D721Med (cell line): Measurements from ENCODE around the gene TUBGCP2.
"Not testable (repeated sequence)": the region's sequence is repeated elsewhere in the genome, so short reads cannot be mapped to it uniquely, and the experiment has no call there.

Experiments used
- DNase-seq: peaks from one replicate; pipeline ENCODE4 v3.0.0; 2011; ENCODE audit warnings: low spot score; ENCODE audit not compliant: insufficient read length
- FAIRE-seq: peaks from 2 replicates; lab custom pipeline; 2011; peaks lifted over from hg19 to GRCh38; lab: Jason Lieb, UNC
- CTCF ChIP-seq: IDR thresholded peaks from 2 replicates; pipeline ENCODE4 v1.5.1; 2012; ENCODE audit warnings: mild to moderate bottlenecking, control low read depth; ENCODE audit not compliant: insufficient read depth; ENCODE audit errors: missing control alignments

Gene TUBGCP2

GRCh38 chr10:133236401-133237240 is 72.1 kb downstream of the TUBGCP2 start:
- no peak for FAIRE-seq
- no peak for TF ChIP-seq CTCF
- no peak for DNase-seq

DNA sequence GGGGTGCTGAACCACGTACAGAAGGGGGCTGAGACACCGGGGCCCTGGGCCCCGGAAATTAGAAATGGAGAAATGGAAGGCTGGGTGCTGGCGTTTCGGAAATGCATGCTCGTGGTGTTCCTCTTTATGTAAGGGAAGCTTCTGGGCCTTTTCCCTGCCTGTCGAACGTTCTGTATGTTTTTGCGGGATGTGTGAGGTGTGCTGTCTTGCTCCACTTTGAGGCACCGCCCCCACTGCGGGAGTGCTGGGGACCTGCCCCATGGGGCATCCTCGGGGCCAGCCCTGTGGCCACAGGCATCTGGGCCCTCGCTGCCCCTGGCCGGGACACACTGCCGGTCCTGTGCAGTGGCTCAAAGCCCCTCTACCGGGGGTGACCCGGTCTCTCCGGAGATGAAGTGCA is 72.7 kb downstream of the TUBGCP2 start:
- no peak for FAIRE-seq
- no peak for TF ChIP-seq CTCF
- DNase-seq: no peak

GRCh38 chr10:133235265-133235855 is 73.3 kb downstream of the TUBGCP2 start:
- no peak for TF ChIP-seq CTCF
- no peak for FAIRE-seq
- DNase-seq: no peak

- DNase-seq, FAIRE-seq: not testable (repeated sequence)
Measured at GRCh38 chr10:133234796-133235195, 73.9 kb downstream of the TUBGCP2 start.

DNA sequence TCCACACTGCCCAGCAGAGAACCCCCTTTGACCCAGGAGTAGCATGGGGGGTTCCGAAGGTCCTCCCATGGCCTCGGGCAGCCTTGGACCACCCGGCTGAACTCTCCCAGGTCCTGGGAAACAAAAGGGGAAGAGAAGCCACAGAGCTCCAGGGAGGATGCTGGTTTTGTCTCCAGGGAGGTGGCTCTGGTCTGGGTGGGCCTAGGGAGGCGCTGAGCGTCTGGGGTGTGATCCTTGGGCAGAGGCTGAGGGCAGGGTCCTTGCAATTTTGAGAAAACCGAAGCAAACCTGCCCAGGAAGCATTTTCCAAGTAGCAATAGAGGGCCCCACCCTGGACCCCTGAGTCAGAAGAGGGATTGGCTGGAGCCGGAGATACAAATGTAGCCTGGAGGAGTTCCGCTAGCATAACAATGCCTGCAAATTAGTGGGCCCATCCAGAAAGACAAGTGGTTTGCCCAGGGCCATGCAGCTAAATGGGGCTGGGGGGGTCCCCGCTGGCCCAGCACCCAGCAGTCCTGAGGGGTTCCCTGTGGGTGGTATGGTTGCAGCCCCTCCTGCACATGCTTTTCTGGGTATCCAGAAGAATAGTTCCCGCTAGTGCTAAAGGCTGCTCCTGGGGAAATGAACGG is 76.6 kb downstream of the TUBGCP2 start:
- FAIRE-seq (no peak), DNase-seq (no peak)
- no peak for TF ChIP-seq CTCF

DNA sequence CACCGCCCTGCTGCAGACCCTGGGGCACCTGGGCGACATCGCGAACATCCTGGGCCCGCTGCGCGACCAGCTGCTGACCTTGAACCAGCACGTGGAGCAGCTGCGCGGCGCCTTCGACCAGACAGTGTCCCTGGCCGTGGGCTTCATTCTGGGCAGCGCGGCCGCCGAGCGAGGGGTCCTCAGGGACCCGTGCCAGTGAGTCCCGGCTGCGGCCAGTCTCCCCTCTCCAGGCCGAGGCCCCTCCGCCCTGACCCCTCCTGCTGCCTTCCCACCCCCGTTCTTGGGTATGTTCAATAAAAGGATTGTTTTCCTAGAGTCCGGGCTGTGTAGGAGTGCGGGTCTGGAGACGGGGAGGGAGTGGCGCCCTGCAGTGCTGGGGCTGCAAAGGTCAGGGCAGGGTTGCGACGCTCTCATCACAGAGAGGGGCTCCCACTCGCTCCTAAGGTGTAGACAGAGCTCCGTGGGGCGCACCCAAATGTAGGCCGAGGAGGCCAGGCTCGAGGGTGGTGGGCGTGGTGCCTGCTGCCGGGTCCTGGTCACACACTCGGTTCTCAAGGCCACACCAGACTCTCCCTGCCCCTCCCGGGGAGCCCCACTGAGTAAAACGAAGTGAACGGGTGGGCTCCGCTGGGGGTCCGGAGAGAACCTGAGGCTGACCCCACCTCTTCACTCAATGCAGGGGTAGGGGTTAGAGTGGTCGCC is 77.3 kb downstream of the TUBGCP2 start:
- no peak for TF ChIP-seq CTCF
- FAIRE-seq: no peak
- no peak for DNase-seq
